ENCODE results near the gene OR4D11.

OR4D11 gene

DNA sequence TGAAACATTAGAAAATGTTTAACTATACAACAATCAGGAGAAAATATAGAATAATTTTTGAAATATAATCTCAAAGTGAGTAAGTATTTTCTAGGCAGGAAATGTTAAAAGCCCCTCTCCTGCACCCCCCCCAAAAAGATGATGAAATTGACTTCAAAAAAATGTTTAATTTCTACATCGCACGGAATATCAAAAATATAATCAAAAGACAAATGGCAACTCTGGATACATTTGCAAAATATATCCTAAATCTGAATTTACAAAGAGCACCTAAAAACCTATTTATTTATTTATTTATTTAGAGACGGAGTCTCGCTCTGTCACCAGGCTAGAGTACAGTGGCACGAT, 44.9 kb downstream of the OR4D11 start:
- DNase-seq (ENCODE audit: low spot score) = no peak

DNA sequence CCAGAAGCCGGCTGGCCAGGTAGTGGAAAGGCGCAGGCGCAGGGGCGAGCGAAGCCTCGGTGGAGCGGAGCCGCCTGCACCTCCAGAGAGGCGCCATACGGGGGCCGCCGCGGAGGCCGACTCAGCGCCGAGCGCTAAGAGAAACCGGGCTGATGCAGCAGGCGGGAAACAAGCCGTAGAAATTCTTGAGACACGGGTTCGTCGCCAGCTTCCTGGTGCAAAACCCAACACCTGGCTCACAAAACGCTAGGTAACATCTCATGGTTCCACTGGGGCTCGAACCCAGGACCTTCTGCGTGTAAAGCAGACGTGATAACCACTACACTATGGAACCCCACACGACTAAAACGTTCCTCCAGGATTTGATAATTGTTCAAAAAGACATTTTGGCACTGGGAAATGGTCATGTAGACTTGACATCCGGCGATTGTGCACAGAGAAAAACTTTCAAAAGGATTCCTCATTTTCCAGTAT, 47.0 kb downstream of the OR4D11 start:
- peak; percentile 86 for DNase-seq (ENCODE audit: low spot score)

DNA sequence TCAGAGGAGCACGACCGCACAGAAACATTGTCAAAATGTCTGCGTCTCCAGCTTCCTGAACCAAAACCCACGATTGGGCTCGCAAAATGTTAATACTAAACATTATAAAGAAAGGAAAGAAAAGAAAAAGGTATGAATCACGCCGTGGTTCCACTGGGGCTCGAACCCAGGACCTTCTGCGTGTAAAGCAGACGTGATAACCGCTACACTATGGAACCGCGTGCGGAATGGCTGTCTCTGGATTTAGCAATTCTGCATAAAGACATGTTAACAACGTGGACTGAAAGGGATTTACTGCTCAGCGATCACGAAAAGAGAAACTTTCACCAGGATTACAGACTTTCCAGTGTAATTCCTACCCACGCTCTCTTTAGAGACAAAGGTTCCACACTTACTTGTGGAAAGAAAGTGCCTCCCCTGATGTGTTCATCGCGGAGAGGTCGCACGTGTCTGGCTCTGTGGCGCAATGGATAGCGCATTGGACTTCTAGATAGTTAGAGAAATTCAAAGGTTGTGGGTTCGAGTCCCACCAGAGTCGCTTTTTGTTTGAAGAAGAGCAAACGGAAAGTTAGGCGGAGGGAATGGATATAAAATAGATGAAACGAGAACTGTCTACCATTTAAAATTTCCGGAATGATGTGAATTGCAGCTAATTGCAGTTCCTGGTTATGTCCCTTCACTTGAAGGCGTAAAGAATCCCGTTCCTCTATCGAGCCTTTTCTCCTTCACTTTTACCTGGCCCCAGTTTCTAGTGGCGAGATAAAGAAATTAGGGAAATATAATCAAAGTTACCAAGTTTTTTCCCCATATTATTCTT, 47.7 kb downstream of the OR4D11 start:
- DNase-seq (ENCODE audit: low spot score) = peak; percentile 42

DNA sequence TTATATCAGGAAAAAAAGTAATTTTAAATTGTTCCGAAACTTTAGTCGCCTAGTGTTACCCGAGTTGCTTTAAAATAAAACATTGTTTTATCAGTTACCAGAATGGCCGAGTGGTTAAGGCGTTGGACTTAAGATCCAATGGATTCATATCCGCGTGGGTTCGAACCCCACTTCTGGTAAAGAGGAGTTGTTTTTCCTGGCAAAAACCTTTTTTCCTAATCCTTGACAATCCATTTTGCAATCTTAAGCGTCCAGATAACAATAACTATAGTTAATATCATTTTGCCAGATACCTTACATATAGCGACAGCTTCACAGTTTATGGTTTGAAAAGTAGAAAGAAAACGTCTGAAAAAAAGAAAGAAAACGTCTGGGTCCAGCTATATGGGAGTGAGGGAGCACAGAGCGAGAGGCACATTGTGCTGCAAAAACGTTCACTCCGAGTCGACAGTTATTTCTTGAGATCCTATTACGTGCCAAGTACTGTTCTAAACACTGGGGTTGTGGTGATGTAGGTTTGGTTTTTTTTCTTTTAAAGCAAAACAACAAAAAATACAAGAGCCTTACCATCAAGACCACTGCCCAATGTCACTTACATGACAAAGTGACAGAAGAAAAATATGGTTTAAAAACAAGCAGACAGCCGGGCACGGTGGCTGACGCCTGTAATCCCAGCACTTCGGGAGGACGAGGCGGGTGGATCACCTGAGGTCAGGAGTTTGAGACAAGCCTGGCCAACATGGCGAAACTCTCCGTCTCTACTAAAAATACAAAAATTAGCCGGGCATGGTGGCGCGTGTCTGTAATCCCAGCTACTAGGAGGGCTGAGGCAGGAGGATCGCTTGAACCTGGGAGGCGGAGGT, 48.5 kb downstream of the OR4D11 start:
- DNase-seq (ENCODE audit: low spot score) = no peak

DNA sequence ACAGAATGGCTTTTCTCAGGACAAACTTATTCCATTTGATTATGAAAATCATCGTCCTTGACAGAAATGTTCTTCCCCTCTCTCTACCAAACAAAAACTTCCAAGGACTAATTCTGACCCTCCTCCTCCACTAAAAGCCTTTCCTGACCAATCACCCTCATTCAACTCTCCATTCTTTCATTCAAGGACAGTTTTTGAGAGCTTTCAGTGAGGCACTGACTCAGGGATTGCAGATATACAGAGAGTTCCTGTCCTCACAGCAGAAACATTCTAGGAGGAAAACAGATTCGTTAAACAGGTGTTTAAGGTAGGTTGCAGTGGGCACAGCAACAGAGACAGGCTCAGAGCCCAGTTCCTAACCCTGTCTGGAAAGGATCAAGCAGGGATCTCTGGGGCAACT, 49.5 kb downstream of the OR4D11 start:
- no peak for DNase-seq (ENCODE audit: low spot score)

DNA sequence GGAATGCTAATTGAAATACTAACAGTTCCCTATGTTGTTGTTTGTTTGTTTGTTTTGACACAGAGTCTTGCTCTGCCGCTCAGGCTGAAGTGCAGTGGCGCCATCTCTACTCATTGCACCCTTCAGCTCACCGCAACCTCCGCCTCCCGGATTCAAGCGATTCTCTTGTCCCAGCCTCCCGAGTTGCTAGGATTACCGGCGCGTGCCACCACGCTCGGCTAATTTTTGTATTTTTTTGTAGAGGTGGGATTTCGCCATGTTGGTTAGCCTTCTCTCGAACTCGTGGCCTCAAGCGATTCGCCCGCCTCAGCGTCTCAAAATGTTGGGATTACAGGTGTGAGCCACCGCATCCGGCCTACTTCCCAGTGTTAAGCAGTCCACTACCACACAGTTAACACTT, 49.9 kb downstream of the OR4D11 start:
- no peak for DNase-seq (ENCODE audit: low spot score)

Measured in D341Med (cell line).